Kidney (tissue), 14 donors: ENCODE results near the gene TRPM3. TPM values are rescaled to one million over a fixed set of nuclear protein-coding genes. Genes with fewer than 3 reads are reported as not detected.

ENCODE experiments used
- DNase-seq, 5 donors: peaks; one replicate each; pipeline ENCODE4 v3.0.0-alpha.2; 2013 to 2020
- FAIRE-seq: peaks from 2 replicates; lab custom pipeline; 2012; peaks lifted over from hg19 to GRCh38; lab: Jason Lieb, UNC
- H3K27ac ChIP-seq, 2 donors: one replicate each; pipeline ENCODE4 v1.7.0; 2013; ENCODE audit warnings: low read depth in 2 of 2, low read length in 2 of 2, inconsistent platforms in 1 of 2
- H3K27me3 ChIP-seq: one replicate; pipeline ENCODE4 v1.7.1; 2013; ENCODE audit warnings: low read length, inconsistent platforms; ENCODE audit not compliant: control insufficient read depth, insufficient read depth
- H3K36me3 ChIP-seq, 3 donors: one replicate each; pipeline versions ENCODE4 v1.7.0 to v1.7.1; 2013; ENCODE audit warnings: low read length in 3 of 3, control low read depth in 1 of 3, inconsistent platforms in 1 of 3; ENCODE audit not compliant: insufficient read depth in 3 of 3, control insufficient read depth in 2 of 3
- H3K4me1 ChIP-seq, 3 donors: one replicate each; pipeline versions ENCODE4 v1.7.0 to v1.7.1; 2013; ENCODE audit warnings: low read length in 3 of 3, inconsistent platforms in 1 of 3, low read depth in 1 of 3; ENCODE audit not compliant: control insufficient read depth in 2 of 3, insufficient read depth in 2 of 3
- H3K4me3 ChIP-seq, 3 donors: one replicate each; pipeline versions ENCODE4 v1.7.0 to v1.8.1; 2013; ENCODE audit warnings: low read length in 3 of 3, control low read depth in 1 of 3, inconsistent platforms in 1 of 3
- H3K9ac ChIP-seq, 3 donors: one replicate each; pipeline versions ENCODE4 v1.7.0 to v1.7.1; 2013; ENCODE audit warnings: low read length in 3 of 3, control low read depth in 1 of 3, inconsistent platforms in 1 of 3
- H3K9me3 ChIP-seq, 3 donors: one replicate each; pipeline versions ENCODE4 v1.7.0 to v1.7.1; 2013; ENCODE audit warnings: low read length in 3 of 3, control low read depth in 1 of 3, inconsistent platforms in 1 of 3; ENCODE audit not compliant: control insufficient read depth in 2 of 3, insufficient read depth in 1 of 3
- intact Hi-C: fragments of 100-400 bp; cut with DNase I; formaldehyde crosslinking; loops from one replicate; pipeline ENCODE4 v1.11.1; 2022
- polyA plus RNA-seq: library from polyadenylated mRNA; stranded (reverse); fragments of 350-450 nt; fragmentation: Illumina TruSeq; extraction: RNeasy Lipid Tissue Mini Kit (QIAGEN cat#74804); gene quantifications from one replicate; pipeline ENCODE4 v1.2.3, GENCODE V29; 2014; ENCODE audit warnings: low read depth, low replicate concordance; ENCODE audit not compliant: insufficient read depth
- total RNA-seq: library from RNA; stranded (reverse); fragmentation: NEBNext Ultra II Directional; extraction: Animal tissue kit (Norgen Biotek cat#: 25700); gene quantifications from one replicate; pipeline ENCODE4 v1.2.1, GENCODE V29; 2021
- TF ChIP-seq, protein P1 (sequence below): IDR thresholded peaks from 3 replicates; pipeline ENCODE4 v1.5.1; 2012; ENCODE audit warnings: mild to moderate bottlenecking, moderate library complexity, borderline replicate concordance; ENCODE audit not compliant: insufficient read depth; ENCODE audit errors: extremely low read depth
- donor health status: control.
- donor health status: control.
- donor health status: control.
- donor health status: control.
- donor health status: control.
- donor health status: DM: yes; HTN: yes; CAD: no.
- donor health status: Normal renal cell carcinoma (clear cell type).

TRPM3 gene
- total and polyA plus RNA-seq, 2 donors from 2014 or later: 8.8 to 11.4 TPM

DNA sequence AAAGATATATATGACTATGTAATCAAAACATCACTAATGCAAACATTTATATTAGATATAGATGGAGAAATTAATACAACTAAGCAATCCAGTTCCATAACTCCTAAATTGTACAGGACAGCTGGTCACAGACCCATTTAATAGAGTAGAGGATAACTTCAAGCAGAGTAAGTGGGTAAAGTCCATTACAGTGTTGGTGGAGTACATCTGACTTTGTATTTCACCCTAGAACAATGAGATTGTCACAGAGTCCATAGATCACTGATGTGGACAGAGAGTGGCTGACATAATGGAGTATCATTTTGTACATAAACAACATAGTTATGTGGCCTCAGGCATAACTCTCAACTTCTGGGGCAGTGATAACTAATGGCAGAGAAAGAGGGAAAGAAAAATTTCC lies 439.1 kb downstream of the TRPM3 start:
- intact Hi-C loops: no loop called here
- no peaks in the 10 kb centered on the region for H3K4me1 ChIP-seq
- no peak overlapping the region for H3K27ac ChIP-seq
- TF ChIP-seq, protein P1, sequence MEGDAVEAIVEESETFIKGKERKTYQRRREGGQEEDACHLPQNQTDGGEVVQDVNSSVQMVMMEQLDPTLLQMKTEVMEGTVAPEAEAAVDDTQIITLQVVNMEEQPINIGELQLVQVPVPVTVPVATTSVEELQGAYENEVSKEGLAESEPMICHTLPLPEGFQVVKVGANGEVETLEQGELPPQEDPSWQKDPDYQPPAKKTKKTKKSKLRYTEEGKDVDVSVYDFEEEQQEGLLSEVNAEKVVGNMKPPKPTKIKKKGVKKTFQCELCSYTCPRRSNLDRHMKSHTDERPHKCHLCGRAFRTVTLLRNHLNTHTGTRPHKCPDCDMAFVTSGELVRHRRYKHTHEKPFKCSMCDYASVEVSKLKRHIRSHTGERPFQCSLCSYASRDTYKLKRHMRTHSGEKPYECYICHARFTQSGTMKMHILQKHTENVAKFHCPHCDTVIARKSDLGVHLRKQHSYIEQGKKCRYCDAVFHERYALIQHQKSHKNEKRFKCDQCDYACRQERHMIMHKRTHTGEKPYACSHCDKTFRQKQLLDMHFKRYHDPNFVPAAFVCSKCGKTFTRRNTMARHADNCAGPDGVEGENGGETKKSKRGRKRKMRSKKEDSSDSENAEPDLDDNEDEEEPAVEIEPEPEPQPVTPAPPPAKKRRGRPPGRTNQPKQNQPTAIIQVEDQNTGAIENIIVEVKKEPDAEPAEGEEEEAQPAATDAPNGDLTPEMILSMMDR: no peak
- H3K36me3 ChIP-seq: peaks cover 0 to 9% (median 0%) of the 10 kb centered on the region in 3 donors
- H3K4me3 ChIP-seq: no peak overlapping the region
- no peak for DNase-seq
- no peaks in the 10 kb centered on the region for H3K9me3 ChIP-seq
- H3K9ac ChIP-seq: no peak overlapping the region
- no peak for FAIRE-seq
- H3K27me3 ChIP-seq: no peaks in the 10 kb centered on the region

DNA sequence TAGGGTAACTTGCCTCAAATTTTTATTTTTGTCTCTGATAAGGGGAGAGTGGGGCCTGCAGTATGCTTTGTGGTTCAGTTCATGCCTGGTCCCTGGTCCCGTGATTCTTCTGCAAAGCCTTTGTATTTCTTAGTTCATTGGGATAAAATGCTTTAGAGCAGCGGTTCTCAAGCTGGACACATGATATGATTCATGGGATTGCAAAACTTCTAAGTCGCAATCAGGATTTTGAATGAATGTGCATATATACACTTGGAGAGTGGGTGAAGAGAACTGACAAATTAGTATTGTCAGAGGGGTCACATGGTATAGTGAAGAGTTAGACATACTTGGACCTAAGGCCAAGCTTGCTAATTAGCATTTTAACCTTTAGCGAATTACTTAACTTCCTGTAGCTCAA lies 441.6 kb downstream of the TRPM3 start:
- Histone ChIP-seq H3K27me3 (no peaks in the 10 kb centered on the region), H3K9ac (no peak overlapping the region), H3K4me1 (no peaks in the 10 kb centered on the region), H3K27ac (no peak overlapping the region), H3K4me3 (no peak overlapping the region), H3K9me3 (no peaks in the 10 kb centered on the region), H3K36me3 (peaks cover 0 to 9% (median 0%) of the 10 kb centered on the region in 3 donors)
- FAIRE-seq (no peak), DNase-seq (no peak)
- TF ChIP-seq, protein P1: no peak
- intact Hi-C loops: no loop called here

DNA sequence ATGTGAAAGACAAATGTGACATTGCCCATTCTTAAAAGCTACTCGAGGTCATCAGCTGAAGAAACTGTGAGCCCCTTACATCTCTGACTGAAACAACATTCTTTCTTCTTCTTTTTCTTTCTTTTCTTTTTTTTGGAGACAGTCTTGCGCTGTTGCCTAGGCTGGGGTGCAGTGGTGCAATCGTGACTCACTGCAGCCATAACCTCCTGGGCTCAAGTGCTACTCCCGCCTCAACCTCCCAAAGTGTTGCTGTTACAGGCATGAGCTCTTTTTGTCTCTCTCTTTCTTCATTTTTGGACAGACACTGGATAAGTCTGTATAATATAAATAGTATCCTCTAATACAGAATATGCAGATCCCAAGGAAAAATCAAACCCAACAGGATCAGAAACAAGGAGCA lies 443.3 kb downstream of the TRPM3 start:
- Histone ChIP-seq H3K9me3 (no peaks in the 10 kb centered on the region), H3K4me1 (no peaks in the 10 kb centered on the region), H3K27ac (no peak overlapping the region), H3K36me3 (peaks cover 0 to 9% (median 0%) of the 10 kb centered on the region in 3 donors), H3K27me3 (no peaks in the 10 kb centered on the region), H3K9ac (no peak overlapping the region), H3K4me3 (no peak overlapping the region)
- TF ChIP-seq, protein P1: no peak
- no peak for FAIRE-seq
- intact Hi-C loops: no loop called here
- no peak for DNase-seq
